ENCODE results near the gene CLEC3B.

GRCh38 chr3:45035441-45036301, 9.6 kb downstream of the CLEC3B start:
- TF ChIP-seq CTCF (IDR thresholded peaks at IDR 0.05; ENCODE audit: low read depth, low read length, poor library complexity, severe bottlenecking) (no peak), EZH2phosphoT487 (IDR thresholded peaks at IDR 0.05; ENCODE audit: borderline replicate concordance, low read length) (no peak)
